Fibroblast of lung (primary cell): ENCODE data around the gene YJU2.

Source experiments
- EZH2 ChIP-seq: IDR thresholded peaks from 2 replicates; pipeline ENCODE4 v1.5.1; 2012; ENCODE audit warnings: low read length, control low read depth, mild to moderate bottlenecking; ENCODE audit errors: missing control alignments
- TF ChIP-seq, protein P1 (sequence below), 2 donors: IDR thresholded peaks in 1 of 2; conservative IDR thresholded peaks in 1 of 2; 1 replicate in 1 of 2; 2 replicates in 1 of 2; pipeline ENCODE4 v1.5.1; 2011 to 2012; ENCODE audit warnings: low read length in 2 of 2, control low read depth in 1 of 2, inconsistent platforms in 1 of 2, low read depth in 1 of 2, mild to moderate bottlenecking in 1 of 2

DNA sequence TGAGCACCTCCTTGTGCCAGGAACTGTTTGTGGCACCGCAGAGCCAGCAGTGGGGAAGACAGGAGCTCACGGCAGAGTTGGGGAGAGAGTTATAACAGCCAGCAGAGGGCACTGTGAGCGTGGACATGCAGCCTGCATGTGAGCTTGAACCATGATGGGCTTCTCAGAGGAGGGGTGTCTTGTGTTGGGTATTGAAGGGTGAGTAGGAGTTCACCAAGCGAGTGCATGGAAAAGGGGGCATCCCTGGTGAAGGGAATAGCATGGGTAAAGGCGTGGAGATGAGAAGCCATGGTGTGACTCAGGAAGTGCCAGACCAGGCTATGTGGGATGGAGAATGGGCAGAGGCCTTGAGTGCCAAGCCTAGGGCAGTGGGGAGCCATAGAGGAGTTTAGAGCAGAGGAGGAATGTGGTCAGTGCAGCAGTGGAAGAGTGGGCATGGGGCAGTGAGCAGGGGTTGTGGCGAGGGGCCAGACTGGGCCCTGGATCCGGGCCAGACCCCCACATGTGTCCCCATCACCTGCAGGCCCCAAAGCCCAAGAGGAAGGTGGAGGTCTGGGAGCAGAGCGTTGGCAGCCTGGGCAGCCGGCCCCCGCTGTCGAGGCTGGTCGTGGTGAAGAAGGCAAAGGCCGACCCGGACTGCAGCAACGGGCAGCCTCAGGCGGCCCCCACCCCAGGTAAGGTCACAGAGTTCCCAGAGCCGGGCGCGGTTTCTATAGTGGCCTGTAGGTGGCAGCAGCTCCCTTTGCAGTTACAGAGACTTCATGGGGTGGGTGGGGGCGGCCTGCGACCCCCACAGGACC lies 20.4 kb downstream of the YJU2 start:
- TF ChIP-seq, protein P1, sequence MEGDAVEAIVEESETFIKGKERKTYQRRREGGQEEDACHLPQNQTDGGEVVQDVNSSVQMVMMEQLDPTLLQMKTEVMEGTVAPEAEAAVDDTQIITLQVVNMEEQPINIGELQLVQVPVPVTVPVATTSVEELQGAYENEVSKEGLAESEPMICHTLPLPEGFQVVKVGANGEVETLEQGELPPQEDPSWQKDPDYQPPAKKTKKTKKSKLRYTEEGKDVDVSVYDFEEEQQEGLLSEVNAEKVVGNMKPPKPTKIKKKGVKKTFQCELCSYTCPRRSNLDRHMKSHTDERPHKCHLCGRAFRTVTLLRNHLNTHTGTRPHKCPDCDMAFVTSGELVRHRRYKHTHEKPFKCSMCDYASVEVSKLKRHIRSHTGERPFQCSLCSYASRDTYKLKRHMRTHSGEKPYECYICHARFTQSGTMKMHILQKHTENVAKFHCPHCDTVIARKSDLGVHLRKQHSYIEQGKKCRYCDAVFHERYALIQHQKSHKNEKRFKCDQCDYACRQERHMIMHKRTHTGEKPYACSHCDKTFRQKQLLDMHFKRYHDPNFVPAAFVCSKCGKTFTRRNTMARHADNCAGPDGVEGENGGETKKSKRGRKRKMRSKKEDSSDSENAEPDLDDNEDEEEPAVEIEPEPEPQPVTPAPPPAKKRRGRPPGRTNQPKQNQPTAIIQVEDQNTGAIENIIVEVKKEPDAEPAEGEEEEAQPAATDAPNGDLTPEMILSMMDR (conservative IDR thresholded peaks at IDR 0.05 in 1 of 2, IDR thresholded peaks at IDR 0.05 in 1 of 2; ENCODE audit: low read depth in 1 of 2, low read length in 2 of 2) = peak; percentile 70 to 74
- TF ChIP-seq EZH2 = no peak
